Activated T-cell treated with anti-CD3 and anti-CD28 coated beads, Interleukin-2, amount 50 U/mL, for 4 hours (primary cell): ENCODE measurements around the gene KCTD12. TPM values are rescaled to one million over a fixed set of nuclear protein-coding genes. Genes with fewer than 3 reads are reported as not detected.

Source experiments
- ATAC-seq, 2 donors: fragments of 200-7000 bp; cut with Tn5 transposase; one replicate each; pipeline ENCODE4 v1.10.0; 2021
- DNase-seq: peaks from one replicate; pipeline ENCODE4 v3.0.0-alpha.2; 2020
- H3K27me3 Mint-ChIP-seq: one replicate; pipeline ENCODE4 v1.8.0; 2021; ENCODE audit warnings: low read depth, mixed read lengths
- H3K36me3 Mint-ChIP-seq: one replicate; pipeline ENCODE4 v1.8.0; 2022; ENCODE audit warnings: mixed read lengths; ENCODE audit not compliant: insufficient read depth
- H3K4me1 Mint-ChIP-seq: one replicate; pipeline ENCODE4 v1.8.0; 2021; ENCODE audit warnings: low read depth, mixed read lengths
- H3K4me3 Mint-ChIP-seq: one replicate; pipeline ENCODE4 v1.8.0; 2021; ENCODE audit warnings: mild to moderate bottlenecking, moderate library complexity, mixed read lengths
- H3K9me3 Mint-ChIP-seq: one replicate; pipeline ENCODE4 v1.8.0; 2021; ENCODE audit warnings: mixed read lengths
- total RNA-seq, 3 donors: library from RNA; stranded (reverse); gene quantifications; one replicate each; pipeline ENCODE4 v1.2.1, GENCODE V29; 2021

Gene KCTD12
- total RNA-seq, 3 donors from 2014 or later = 6.3 to 11.4 (median 9.0) TPM

- Mint-ChIP-seq H3K4me3 (no peak overlapping the region), H3K4me1 (no peaks in the 10 kb centered on the region), H3K27me3 (peaks cover 13% of the 10 kb centered on the region), H3K36me3 (no peaks in the 10 kb centered on the region), H3K9me3 (no peaks in the 10 kb centered on the region)
- DNase-seq (no peak), ATAC-seq (no peak)
Observed at GRCh38 chr13:76860706-76861105, 25.5 kb downstream of the KCTD12 start.

- H3K4me3 Mint-ChIP-seq = no peak overlapping the region
- H3K27me3 Mint-ChIP-seq = no peaks in the 10 kb centered on the region
- no peaks in the 10 kb centered on the region for H3K36me3 Mint-ChIP-seq
- DNase-seq (no peak), ATAC-seq (no peak)
- no peaks in the 10 kb centered on the region for H3K4me1 Mint-ChIP-seq
- no peaks in the 10 kb centered on the region for H3K9me3 Mint-ChIP-seq
Observed at GRCh38 chr13:76854894-76855293, 31.3 kb downstream of the KCTD12 start.

- ATAC-seq (no peak), DNase-seq (no peak)
- Mint-ChIP-seq H3K27me3 (peaks cover 2% of the 10 kb centered on the region), H3K4me1 (no peaks in the 10 kb centered on the region), H3K36me3 (no peaks in the 10 kb centered on the region), H3K9me3 (no peaks in the 10 kb centered on the region), H3K4me3 (no peak overlapping the region)
Observed at GRCh38 chr13:76853921-76854608, 32.1 kb downstream of the KCTD12 start.

GRCh38 chr13:76853481-76853880, 32.7 kb downstream of the KCTD12 start:
- Mint-ChIP-seq H3K4me1 (no peaks in the 10 kb centered on the region), H3K36me3 (no peaks in the 10 kb centered on the region), H3K4me3 (no peak overlapping the region), H3K9me3 (no peaks in the 10 kb centered on the region), H3K27me3 (peaks cover 2% of the 10 kb centered on the region)
- ATAC-seq (no peak), DNase-seq (no peak)

- Mint-ChIP-seq H3K27me3 (peaks cover 2% of the 10 kb centered on the region), H3K36me3 (no peaks in the 10 kb centered on the region), H3K9me3 (no peaks in the 10 kb centered on the region), H3K4me1 (no peaks in the 10 kb centered on the region), H3K4me3 (no peak overlapping the region)
- no peak for DNase-seq
- no peak for ATAC-seq
Observed at GRCh38 chr13:76852986-76853385, 33.2 kb downstream of the KCTD12 start.

GRCh38 chr13:76851961-76852360, 34.2 kb downstream of the KCTD12 start:
- H3K4me3 Mint-ChIP-seq = no peak overlapping the region
- ATAC-seq = no peak
- no peaks in the 10 kb centered on the region for H3K36me3 Mint-ChIP-seq
- H3K4me1 Mint-ChIP-seq = no peaks in the 10 kb centered on the region
- H3K27me3 Mint-ChIP-seq = peaks cover 2% of the 10 kb centered on the region
- no peak for DNase-seq
- H3K9me3 Mint-ChIP-seq = no peaks in the 10 kb centered on the region

- Mint-ChIP-seq H3K9me3 (no peaks in the 10 kb centered on the region), H3K27me3 (peaks cover 2% of the 10 kb centered on the region), H3K4me1 (no peaks in the 10 kb centered on the region), H3K36me3 (no peaks in the 10 kb centered on the region), H3K4me3 (no peak overlapping the region)
- no peak for DNase-seq
- ATAC-seq = no peak
Observed at GRCh38 chr13:76849493-76849892, 36.7 kb downstream of the KCTD12 start.

GRCh38 chr13:76848596-76848995, 37.6 kb downstream of the KCTD12 start:
- H3K27me3 Mint-ChIP-seq = peaks cover 2% of the 10 kb centered on the region
- H3K4me1 Mint-ChIP-seq = no peaks in the 10 kb centered on the region
- DNase-seq = no peak
- H3K36me3 Mint-ChIP-seq = no peaks in the 10 kb centered on the region
- no peak overlapping the region for H3K4me3 Mint-ChIP-seq
- H3K9me3 Mint-ChIP-seq = no peaks in the 10 kb centered on the region
- ATAC-seq = no peak

- Mint-ChIP-seq H3K36me3 (no peaks in the 10 kb centered on the region), H3K4me3 (no peak overlapping the region), H3K4me1 (no peaks in the 10 kb centered on the region), H3K27me3 (peaks cover 10% of the 10 kb centered on the region), H3K9me3 (no peaks in the 10 kb centered on the region)
- ATAC-seq (no peak), DNase-seq (no peak)
Observed at GRCh38 chr13:76846363-76846762, 39.8 kb downstream of the KCTD12 start.

- ATAC-seq (no peak), DNase-seq (no peak)
- Mint-ChIP-seq H3K4me1 (no peaks in the 10 kb centered on the region), H3K36me3 (no peaks in the 10 kb centered on the region), H3K4me3 (no peak overlapping the region), H3K9me3 (no peaks in the 10 kb centered on the region), H3K27me3 (peaks cover 10% of the 10 kb centered on the region)
Observed at GRCh38 chr13:76845865-76846264, 40.3 kb downstream of the KCTD12 start.

- Mint-ChIP-seq H3K27me3 (peaks cover 10% of the 10 kb centered on the region), H3K9me3 (no peaks in the 10 kb centered on the region), H3K4me3 (no peak overlapping the region), H3K4me1 (no peaks in the 10 kb centered on the region), H3K36me3 (no peaks in the 10 kb centered on the region)
- ATAC-seq (no peak), DNase-seq (no peak)
Observed at GRCh38 chr13:76845367-76845766, 40.8 kb downstream of the KCTD12 start.

- no peaks in the 10 kb centered on the region for H3K4me1 Mint-ChIP-seq
- no peak overlapping the region for H3K4me3 Mint-ChIP-seq
- ATAC-seq = no peak
- H3K36me3 Mint-ChIP-seq = no peaks in the 10 kb centered on the region
- no peaks in the 10 kb centered on the region for H3K9me3 Mint-ChIP-seq
- DNase-seq = no peak
- H3K27me3 Mint-ChIP-seq = peaks cover 26% of the 10 kb centered on the region
Observed at GRCh38 chr13:76837801-76838200, 48.4 kb downstream of the KCTD12 start.

GRCh38 chr13:76836311-76836710, 49.9 kb downstream of the KCTD12 start:
- Mint-ChIP-seq H3K27me3 (peaks cover 21% of the 10 kb centered on the region), H3K36me3 (no peaks in the 10 kb centered on the region), H3K4me3 (no peak overlapping the region), H3K4me1 (no peaks in the 10 kb centered on the region), H3K9me3 (no peaks in the 10 kb centered on the region)
- ATAC-seq = no peak
- DNase-seq = no peak

- Mint-ChIP-seq H3K4me3 (no peak overlapping the region), H3K4me1 (peaks cover 2% of the 10 kb centered on the region), H3K27me3 (peaks cover 19% of the 10 kb centered on the region), H3K36me3 (no peaks in the 10 kb centered on the region), H3K9me3 (no peaks in the 10 kb centered on the region)
- ATAC-seq (no peak), DNase-seq (no peak)
Observed at GRCh38 chr13:76833441-76833954, 52.7 kb downstream of the KCTD12 start.

- Mint-ChIP-seq H3K36me3 (no peaks in the 10 kb centered on the region), H3K9me3 (no peaks in the 10 kb centered on the region), H3K27me3 (peaks cover 19% of the 10 kb centered on the region), H3K4me1 (peaks cover 5% of the 10 kb centered on the region), H3K4me3 (no peak overlapping the region)
- ATAC-seq (no peak), DNase-seq (no peak)
Observed at GRCh38 chr13:76832258-76832988, 53.8 kb downstream of the KCTD12 start.
